ENCODE measurements around the gene HBS1L.

Gene HBS1L

DNA sequence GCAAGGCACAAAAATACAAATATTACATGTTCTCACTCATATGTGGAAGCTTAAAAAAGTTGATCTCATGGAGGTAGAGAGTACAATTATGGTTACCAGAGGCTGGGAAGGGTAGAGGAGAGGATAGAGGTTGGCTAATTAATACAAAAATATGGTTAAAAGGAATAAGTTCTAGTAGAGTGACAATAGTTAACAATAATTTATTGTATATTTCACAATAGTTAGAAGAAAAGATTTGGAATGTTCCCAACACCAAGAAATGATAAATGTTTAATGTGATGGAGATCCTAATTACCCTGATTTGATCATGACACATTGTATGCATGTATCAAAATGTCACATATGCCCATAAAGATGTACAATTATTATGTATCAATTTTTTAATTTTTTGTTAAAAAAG, 106.5 kb downstream of the HBS1L start:
- H3K56ac ChIP-seq (ENCODE audit: low read length) = no peak overlapping the region
- no peak overlapping the region for H3K4me3 ChIP-seq (ENCODE audit: low read length)
- H3K79me1 ChIP-seq (ENCODE audit: low read length) = no peaks in the 10 kb centered on the region
- H3K4me1 ChIP-seq (ENCODE audit: control insufficient read depth, low read depth, low read length) = no peaks in the 10 kb centered on the region
- H3K23ac ChIP-seq (ENCODE audit: low read length) = no peak overlapping the region
- H3K79me2 ChIP-seq (ENCODE audit: control insufficient read depth, insufficient read depth, low read length) = no peaks in the 10 kb centered on the region
- no peak overlapping the region for H3K4ac ChIP-seq (ENCODE audit: low read depth, low read length)
- no peaks in the 10 kb centered on the region for H3K36me3 ChIP-seq (ENCODE audit: control insufficient read depth, insufficient read depth, low read length)
- H3K4me2 ChIP-seq (ENCODE audit: low read length) = no peak overlapping the region
- H4K8ac ChIP-seq (ENCODE audit: low read depth, low read length) = no peak overlapping the region
- no peak overlapping the region for H2BK120ac ChIP-seq (ENCODE audit: low read depth, low read length)
- no peak for DNase-seq
- H4K5ac ChIP-seq (ENCODE audit: low read length) = no peak overlapping the region
- H2BK15ac ChIP-seq (replicated peaks; ENCODE audit: low read depth) = no peak overlapping the region
- H3K27me3 ChIP-seq (ENCODE audit: insufficient read depth, low read length, poor library complexity) = no peaks in the 10 kb centered on the region
- no peak overlapping the region for H2AK5ac ChIP-seq (ENCODE audit: low read length)
- no peak overlapping the region for H3K9ac ChIP-seq (ENCODE audit: low read length)
- no peak overlapping the region for H3K27ac ChIP-seq (ENCODE audit: low read depth, low read length)
- no peak overlapping the region for H2BK5ac ChIP-seq (ENCODE audit: low read length)
- no peak overlapping the region for H3K18ac ChIP-seq (ENCODE audit: low read length)

DNA sequence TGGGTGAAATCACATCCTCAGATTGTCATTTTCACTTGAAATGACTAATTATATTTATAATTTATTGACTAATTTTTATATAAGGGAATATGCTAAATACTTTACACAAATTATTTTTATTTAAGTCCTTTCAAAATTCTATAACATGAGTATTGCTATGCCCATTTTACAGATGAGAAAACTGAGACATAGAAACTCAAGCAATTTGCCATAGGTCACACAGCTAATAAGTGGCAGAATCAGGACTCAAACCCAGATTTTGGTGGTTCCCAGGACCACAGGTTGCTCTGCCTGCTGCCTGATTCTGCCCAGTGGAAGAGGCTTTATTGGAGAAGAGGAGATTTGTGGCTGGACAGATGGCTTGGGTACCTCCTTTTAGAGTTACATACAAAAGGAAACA, 109.6 kb downstream of the HBS1L start:
- Histone ChIP-seq H4K5ac (ENCODE audit: low read length) (no peak overlapping the region), H3K23ac (ENCODE audit: low read length) (no peak overlapping the region), H3K56ac (ENCODE audit: low read length) (no peak overlapping the region), H2BK120ac (ENCODE audit: low read depth, low read length) (no peak overlapping the region), H3K27me3 (ENCODE audit: insufficient read depth, low read length, poor library complexity) (no peaks in the 10 kb centered on the region), H3K4me1 (ENCODE audit: control insufficient read depth, low read depth, low read length) (no peaks in the 10 kb centered on the region), H3K4ac (ENCODE audit: low read depth, low read length) (no peak overlapping the region), H3K79me2 (ENCODE audit: control insufficient read depth, insufficient read depth, low read length) (no peaks in the 10 kb centered on the region), H2BK5ac (ENCODE audit: low read length) (no peak overlapping the region), H3K9ac (ENCODE audit: low read length) (no peak overlapping the region), H3K79me1 (ENCODE audit: low read length) (no peaks in the 10 kb centered on the region), H2BK15ac (replicated peaks; ENCODE audit: low read depth) (no peak overlapping the region), H3K4me2 (ENCODE audit: low read length) (no peak overlapping the region), H2AK5ac (ENCODE audit: low read length) (no peak overlapping the region), H3K4me3 (ENCODE audit: low read length) (no peak overlapping the region), H3K18ac (ENCODE audit: low read length) (no peak overlapping the region), H3K36me3 (ENCODE audit: control insufficient read depth, insufficient read depth, low read length) (no peaks in the 10 kb centered on the region), H3K27ac (ENCODE audit: low read depth, low read length) (no peak overlapping the region), H4K8ac (ENCODE audit: low read depth, low read length) (no peak overlapping the region)
- DNase-seq = no peak

DNA sequence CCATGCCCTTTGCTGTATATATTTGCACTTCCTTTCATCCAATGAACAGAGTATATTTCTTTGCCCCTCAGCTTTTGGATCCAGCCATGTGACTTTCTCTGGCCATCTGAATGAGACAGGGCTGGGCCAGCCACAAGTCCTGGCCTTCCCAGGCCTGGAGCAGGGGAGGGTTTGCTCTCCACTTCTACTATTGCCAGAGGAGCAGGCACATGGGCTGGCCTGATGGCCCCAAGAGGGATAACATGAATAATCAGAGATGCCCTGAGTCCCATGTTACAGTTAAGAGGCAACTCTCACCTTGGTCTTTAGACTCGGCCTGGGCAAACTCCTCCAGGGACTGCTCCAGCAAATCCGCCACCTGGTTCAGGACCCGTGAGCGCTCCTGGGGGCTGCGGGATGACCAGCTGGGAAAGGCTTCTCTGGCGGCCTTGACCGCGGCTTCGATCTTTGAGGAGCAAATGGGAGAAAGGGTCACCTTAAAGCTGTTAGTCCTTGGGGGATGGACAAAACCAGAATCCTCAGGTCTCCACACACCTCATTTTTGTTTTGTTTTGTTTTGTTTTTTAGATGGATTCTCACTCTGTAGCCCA, 111.0 kb downstream of the HBS1L start:
- Histone ChIP-seq H3K4me3 (ENCODE audit: low read length) (no peak overlapping the region), H3K79me2 (ENCODE audit: control insufficient read depth, insufficient read depth, low read length) (no peaks in the 10 kb centered on the region), H3K56ac (ENCODE audit: low read length) (no peak overlapping the region), H3K27ac (ENCODE audit: low read depth, low read length) (no peak overlapping the region), H2BK15ac (replicated peaks; ENCODE audit: low read depth) (no peak overlapping the region), H3K79me1 (ENCODE audit: low read length) (no peaks in the 10 kb centered on the region), H3K36me3 (ENCODE audit: control insufficient read depth, insufficient read depth, low read length) (no peaks in the 10 kb centered on the region), H2BK120ac (ENCODE audit: low read depth, low read length) (no peak overlapping the region), H4K8ac (ENCODE audit: low read depth, low read length) (no peak overlapping the region), H4K5ac (ENCODE audit: low read length) (no peak overlapping the region), H3K4me1 (ENCODE audit: control insufficient read depth, low read depth, low read length) (no peaks in the 10 kb centered on the region), H3K4ac (ENCODE audit: low read depth, low read length) (no peak overlapping the region), H3K18ac (ENCODE audit: low read length) (no peak overlapping the region), H2BK5ac (ENCODE audit: low read length) (no peak overlapping the region), H3K23ac (ENCODE audit: low read length) (no peak overlapping the region), H2AK5ac (ENCODE audit: low read length) (no peak overlapping the region), H3K4me2 (ENCODE audit: low read length) (no peak overlapping the region), H3K27me3 (ENCODE audit: insufficient read depth, low read length, poor library complexity) (no peaks in the 10 kb centered on the region), H3K9ac (ENCODE audit: low read length) (no peak overlapping the region)
- WGBS (ENCODE audit: extremely low coverage, insufficient coverage, low lambda C conversion rate) = no CpG with 5 or more reads among the region's 9 CpGs
- DNase-seq = no peak

DNA sequence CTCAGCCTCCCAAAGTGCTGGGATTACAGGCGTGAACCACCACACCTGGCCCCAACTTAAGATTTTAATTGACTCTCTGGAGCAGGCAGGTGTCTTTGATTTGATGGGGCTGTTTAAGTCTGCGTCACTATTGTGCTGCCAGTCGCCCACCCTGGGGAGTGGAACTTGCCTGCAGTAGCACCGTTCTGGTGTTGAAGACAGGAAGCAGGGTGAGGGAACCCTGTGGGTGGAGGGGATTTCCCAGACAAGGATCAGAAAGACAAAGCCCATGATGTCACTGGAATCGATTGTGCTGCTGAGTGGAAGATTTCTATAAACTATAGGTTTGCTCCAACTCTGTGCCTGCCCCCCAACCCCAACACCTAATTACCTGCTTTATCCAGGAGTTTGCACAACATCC, 115.7 kb downstream of the HBS1L start:
- H2BK120ac ChIP-seq (ENCODE audit: low read depth, low read length) = no peak overlapping the region
- H3K79me1 ChIP-seq (ENCODE audit: low read length) = no peaks in the 10 kb centered on the region
- H3K23ac ChIP-seq (ENCODE audit: low read length) = no peak overlapping the region
- no peak overlapping the region for H2AK5ac ChIP-seq (ENCODE audit: low read length)
- no peak for DNase-seq
- no peak overlapping the region for H3K4ac ChIP-seq (ENCODE audit: low read depth, low read length)
- no peak overlapping the region for H4K8ac ChIP-seq (ENCODE audit: low read depth, low read length)
- H3K79me2 ChIP-seq (ENCODE audit: control insufficient read depth, insufficient read depth, low read length) = no peaks in the 10 kb centered on the region
- no peaks in the 10 kb centered on the region for H3K36me3 ChIP-seq (ENCODE audit: control insufficient read depth, insufficient read depth, low read length)
- H3K4me3 ChIP-seq (ENCODE audit: low read length) = no peak overlapping the region
- no peak overlapping the region for H3K4me2 ChIP-seq (ENCODE audit: low read length)
- H4K5ac ChIP-seq (ENCODE audit: low read length) = no peak overlapping the region
- no peak overlapping the region for H2BK15ac ChIP-seq (replicated peaks; ENCODE audit: low read depth)
- H3K4me1 ChIP-seq (ENCODE audit: control insufficient read depth, low read depth, low read length) = peaks cover 4% of the 10 kb centered on the region
- no peak overlapping the region for H2BK5ac ChIP-seq (ENCODE audit: low read length)
- H3K27ac ChIP-seq (ENCODE audit: low read depth, low read length) = no peak overlapping the region
- no CpG with 5 or more reads among the region's 5 CpGs for WGBS (ENCODE audit: extremely low coverage, insufficient coverage, low lambda C conversion rate)
- H3K9ac ChIP-seq (ENCODE audit: low read length) = no peak overlapping the region
- no peaks in the 10 kb centered on the region for H3K27me3 ChIP-seq (ENCODE audit: insufficient read depth, low read length, poor library complexity)
- H3K18ac ChIP-seq (ENCODE audit: low read length) = no peak overlapping the region
- H3K56ac ChIP-seq (ENCODE audit: low read length) = no peak overlapping the region

DNA sequence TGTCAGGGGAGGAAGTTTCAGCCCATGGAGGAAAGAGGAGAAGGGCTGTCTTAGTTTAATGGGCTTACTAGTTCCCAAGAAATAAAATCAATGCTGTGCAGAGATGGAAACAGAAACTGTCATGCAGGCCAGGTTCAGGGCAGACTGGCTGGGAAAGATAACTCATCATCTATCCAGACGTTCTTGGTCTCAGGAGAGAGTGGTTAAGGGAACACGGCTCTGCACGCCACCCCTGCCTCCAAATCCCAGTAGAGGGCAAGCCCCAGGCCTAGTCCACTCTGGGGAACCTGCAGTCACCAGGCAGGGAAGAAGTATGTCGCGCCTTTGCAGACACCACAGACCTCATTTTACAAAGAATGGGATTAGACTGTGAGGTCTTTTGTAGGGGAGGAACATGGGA, 117.2 kb downstream of the HBS1L start:
- H3K18ac ChIP-seq (ENCODE audit: low read length) = no peak overlapping the region

DNA sequence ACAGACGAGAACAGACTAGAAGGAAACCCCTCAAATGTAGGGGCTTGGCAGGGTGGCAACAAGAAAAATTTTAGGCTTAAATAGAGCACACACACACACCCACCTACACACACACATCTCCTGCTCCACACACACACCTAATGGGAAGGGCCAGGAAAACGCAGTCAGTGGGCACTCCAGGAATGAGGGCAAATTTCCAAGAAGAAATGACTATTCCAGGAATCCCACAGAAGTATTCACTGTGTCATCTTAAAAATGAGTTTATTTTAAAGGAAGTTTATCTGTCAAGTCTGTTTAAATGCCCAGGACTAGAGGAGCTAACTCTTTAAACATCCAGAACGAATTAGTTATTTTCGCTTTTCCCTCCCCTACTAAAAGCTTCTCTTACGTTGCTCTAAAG, 117.7 kb downstream of the HBS1L start:
- Histone ChIP-seq H3K4me1 (ENCODE audit: control insufficient read depth, low read depth, low read length) (peaks cover 4% of the 10 kb centered on the region), H2BK15ac (replicated peaks; ENCODE audit: low read depth) (no peak overlapping the region), H3K18ac (ENCODE audit: low read length) (no peak overlapping the region), H3K79me1 (ENCODE audit: low read length) (no peaks in the 10 kb centered on the region), H3K27ac (ENCODE audit: low read depth, low read length) (no peak overlapping the region), H3K4me3 (ENCODE audit: low read length) (no peak overlapping the region), H3K79me2 (ENCODE audit: control insufficient read depth, insufficient read depth, low read length) (no peaks in the 10 kb centered on the region), H3K27me3 (ENCODE audit: insufficient read depth, low read length, poor library complexity) (no peaks in the 10 kb centered on the region), H2BK5ac (ENCODE audit: low read length) (no peak overlapping the region), H2BK120ac (ENCODE audit: low read depth, low read length) (no peak overlapping the region), H3K9ac (ENCODE audit: low read length) (no peak overlapping the region), H3K4ac (ENCODE audit: low read depth, low read length) (no peak overlapping the region), H3K36me3 (ENCODE audit: control insufficient read depth, insufficient read depth, low read length) (no peaks in the 10 kb centered on the region), H4K8ac (ENCODE audit: low read depth, low read length) (no peak overlapping the region), H3K4me2 (ENCODE audit: low read length) (no peak overlapping the region), H2AK5ac (ENCODE audit: low read length) (no peak overlapping the region), H3K56ac (ENCODE audit: low read length) (no peak overlapping the region), H3K23ac (ENCODE audit: low read length) (no peak overlapping the region), H4K5ac (ENCODE audit: low read length) (no peak overlapping the region)
- DNase-seq = no peak
- no CpG with 5 or more reads among the region's 5 CpGs for WGBS (ENCODE audit: extremely low coverage, insufficient coverage, low lambda C conversion rate)

More for the DNA sequence above, 117.2 kb downstream of the HBS1L start:
- no peaks in the 10 kb centered on the region for H3K27me3 ChIP-seq (ENCODE audit: insufficient read depth, low read length, poor library complexity)
- no CpG with 5 or more reads among the region's 5 CpGs for WGBS (ENCODE audit: extremely low coverage, insufficient coverage, low lambda C conversion rate)
- H3K9ac ChIP-seq (ENCODE audit: low read length) = no peak overlapping the region
- no peak overlapping the region for H2BK15ac ChIP-seq (replicated peaks; ENCODE audit: low read depth)
- no peak overlapping the region for H3K27ac ChIP-seq (ENCODE audit: low read depth, low read length)
- no peak overlapping the region for H3K4me2 ChIP-seq (ENCODE audit: low read length)
- peak; percentile 72 for DNase-seq
- H4K5ac ChIP-seq (ENCODE audit: low read length) = no peak overlapping the region
- H2BK5ac ChIP-seq (ENCODE audit: low read length) = no peak overlapping the region
- no peak overlapping the region for H3K23ac ChIP-seq (ENCODE audit: low read length)
- no peak overlapping the region for H2AK5ac ChIP-seq (ENCODE audit: low read length)
- H3K56ac ChIP-seq (ENCODE audit: low read length) = no peak overlapping the region
- no peak overlapping the region for H4K8ac ChIP-seq (ENCODE audit: low read depth, low read length)
- H3K4ac ChIP-seq (ENCODE audit: low read depth, low read length) = no peak overlapping the region
- no peak overlapping the region for H3K4me3 ChIP-seq (ENCODE audit: low read length)
- H2BK120ac ChIP-seq (ENCODE audit: low read depth, low read length) = no peak overlapping the region
- no peaks in the 10 kb centered on the region for H3K79me1 ChIP-seq (ENCODE audit: low read length)
- H3K4me1 ChIP-seq (ENCODE audit: control insufficient read depth, low read depth, low read length) = peaks cover 4% of the 10 kb centered on the region
- no peaks in the 10 kb centered on the region for H3K36me3 ChIP-seq (ENCODE audit: control insufficient read depth, insufficient read depth, low read length)
- H3K79me2 ChIP-seq (ENCODE audit: control insufficient read depth, insufficient read depth, low read length) = no peaks in the 10 kb centered on the region

Measured in mesendoderm (in vitro differentiated cells).